Heart right ventricle (tissue), 16 donors: Measurements from ENCODE around the gene TEX101. TPM values are rescaled to one million over a fixed set of nuclear protein-coding genes. Genes with fewer than 3 reads are reported as not detected.

Experiments used
- ATAC-seq, 8 donors: fragments of 200-7000 bp; cut with Tn5 transposase; one replicate each; pipeline ENCODE4 v1.9.1; 2020; ENCODE audit warnings: mild to moderate bottlenecking in 8 of 8, moderate library complexity in 8 of 8, moderate number of reproducible peaks in 1 of 8
- DNase-seq, 2 donors: peaks; one replicate each; pipeline ENCODE4 v3.0.0-alpha.2; 2020
- H3K27ac ChIP-seq, 10 donors: fragments of 200-600 bp; sonication (generic) in 2 of 10; one replicate each; pipeline versions ENCODE4 v1.5.0 to v1.8.0; 2020 to 2022; ENCODE audit warnings: mild to moderate bottlenecking in 3 of 10
- H3K27me3 ChIP-seq, 7 donors: fragments of 200-600 bp; one replicate each; pipeline ENCODE4 v1.8.0; 2021 to 2022; ENCODE audit warnings: mild to moderate bottlenecking in 2 of 7
- H3K36me3 ChIP-seq, 9 donors: fragments of 200-600 bp; sonication (generic) in 1 of 9; one replicate each; pipeline versions ENCODE4 v1.5.0 to v1.8.0; 2020 to 2022; ENCODE audit warnings: mild to moderate bottlenecking in 2 of 9
- H3K4me1 ChIP-seq, 9 donors: fragments of 200-600 bp; sonication (generic) in 1 of 9; one replicate each; pipeline versions ENCODE4 v1.5.0 to v1.8.0; 2020 to 2022; ENCODE audit warnings: mild to moderate bottlenecking in 4 of 9
- H3K4me3 ChIP-seq, 10 donors: fragments of 200-600 bp; sonication (generic) in 2 of 10; one replicate each; pipeline versions ENCODE4 v1.5.0 to v1.8.0; 2020 to 2022; ENCODE audit warnings: mild to moderate bottlenecking in 7 of 10, moderate library complexity in 2 of 10
- H3K9me3 ChIP-seq, 11 donors: fragments of 200-600 bp in 10 of 11; sonication (generic) in 2 of 11; one replicate each; pipeline versions ENCODE4 v1.5.0 to v1.8.0; 2013 to 2022; ENCODE audit warnings: mild to moderate bottlenecking in 2 of 11, control low read depth in 1 of 11, moderate library complexity in 1 of 11
- CTCF ChIP-seq, 9 donors: fragments of 200-600 bp; sonication (generic) in 2 of 9; IDR thresholded peaks; one replicate each; pipeline versions ENCODE4 v1.5.0 to v1.8.0; 2021 to 2022; ENCODE audit warnings: antibody characterized with exemption in 9 of 9, mild to moderate bottlenecking in 5 of 9, moderate library complexity in 1 of 9
- WGBS, 2 donors: extraction: QIAGEN DNeasy Blood & Tissue Kit; methylation state at CpG; one replicate each; pipeline ENCODE4 v1.1.7; 2013; ENCODE audit warnings: inconsistent platforms in 1 of 2; 5-methylcytosine and 5-hydroxymethylcytosine counted together
- intact Hi-C, 10 donors: fragments of 100-400 bp; cut with DNase I; formaldehyde crosslinking; loops; one replicate each; pipeline versions ENCODE4 v1.11.1 to v1.14.2; 2022
- polyA plus RNA-seq, 2 donors: library from polyadenylated mRNA; stranded (reverse); fragments of 200-250 nt; gene quantifications; one replicate each; pipeline ENCODE4 v1.2.3, GENCODE V29; 2013
- total RNA-seq, 10 donors: library from RNA; stranded (reverse); fragmentation: NEBNext Ultra II Directional in 3 of 10; extraction: Animal tissue kit (Norgen Biotek cat#: 25700) in 3 of 10; gene quantifications; one replicate each; pipeline versions ENCODE4 v1.2.1 to v1.2.4, GENCODE V29; 2021 to 2023
- donor health status: Arrhythmogenic right ventricular cardiomyopathy.
- donor health status: ischemic (EF 13 %, LVEDD 7.1; RV severe dilation, severe dysfunction).
- donor health status: healthy with polysubstance abuse.
- donor health status: DM: no; HTN: yes; CAD: no.
- donor health status: DM: no; HTN: no; CAD: no.
- donor health status: ischemic (EF 25% LVEDD 6.9; RV normal size, moderate dysfunction).
- donor health status: ischemic (EF 25% LVEDD 5.7; RV mildly dilated, moderate dysfunction).
- donor health status: healthy.
- donor health status: DM: yes; HTN: yes; CAD: no.
- donor health status: Ischemic cardiomyopathy.
- donor health status: ischemic (EF 35%, LVEDD 5.7; RV mildly dilated, moderate dysfunction).
- donor health status: nonischemic (EF 11% LVEDD 7.7; RV severe dilation, severe dysfunction).
- donor health status: DM: yes; HTN: yes; CAD: no.
- donor health status: PGD.
- donor health status: ischemic (EF 29% LVEDD 5.4; RV normal size, mild dysfunction).
- donor health status: nonischemic (EF 23%, LVEDD 6.1; RV moderate dilation, normal function).

Gene TEX101
- total and polyA plus RNA-seq, 12 donors: not detected

GRCh38 chr19:43457809-43458208 is 43.1 kb downstream of the TEX101 start:
- Histone ChIP-seq H3K9me3 (peaks cover 0 to 2% (median 0%) of the 10 kb centered on the region in 11 donors), H3K36me3 (no peaks in the 10 kb centered on the region), H3K4me3 (no peak overlapping the region), H3K27ac (no peak overlapping the region), H3K4me1 (peaks cover 0 to 9% (median under 1%) of the 10 kb centered on the region in 9 donors), H3K27me3 (no peaks in the 10 kb centered on the region)
- DNase-seq (no peak), ATAC-seq (no peak)
- intact Hi-C loops: loop anchor here in 1 of 10 donors (10.0 kb wide), 1 partner anchor 197 kb away; no protein-coding TSS in a partner anchor
- WGBS, 2 donors: 82 to 84% methylated on average over 4 of the region's 4 CpGs
- TF ChIP-seq CTCF (IDR thresholded peaks at IDR 0.05): no peak

DNA sequence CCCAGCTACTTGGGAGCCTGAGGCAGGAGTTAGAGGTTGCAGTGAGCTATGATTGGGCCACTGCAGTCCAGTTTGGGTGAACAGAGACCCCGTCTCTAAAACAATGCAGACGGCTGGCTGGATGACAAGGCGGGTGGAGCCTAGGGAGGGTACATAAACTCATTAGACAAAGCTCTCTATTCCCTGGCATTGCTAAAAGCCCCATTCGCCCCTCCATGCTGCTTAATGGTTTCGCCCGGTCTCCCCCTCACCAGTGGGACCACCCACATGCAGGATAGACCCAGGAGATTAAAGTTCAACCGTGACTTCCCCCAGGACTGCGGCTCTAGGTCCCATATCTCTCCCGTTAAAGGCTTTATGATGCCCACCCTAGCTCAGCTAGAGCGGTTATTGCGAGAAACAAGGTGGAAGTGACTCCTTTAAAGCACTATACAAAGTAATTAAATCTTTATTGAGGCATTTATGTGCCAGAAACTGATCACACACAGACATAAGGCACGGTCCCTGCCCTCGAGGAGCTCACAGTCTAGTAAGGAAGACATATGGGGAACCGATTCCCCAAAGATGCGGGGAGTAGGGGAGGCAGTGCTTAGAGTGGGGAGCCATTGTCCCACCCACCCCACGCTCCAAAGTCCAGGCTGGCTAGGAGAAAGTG is 45.8 kb downstream of the TEX101 start:
- intact Hi-C loops: loop anchor here in 4 of 10 donors (5.0 kb wide), 2 partner anchors 42 to 62 kb away; partner anchors contain the start of gene PHLDB3 (in 4 of the 4)
- Histone ChIP-seq H3K27ac (no peak overlapping the region), H3K9me3 (no peaks in the 10 kb centered on the region), H3K4me1 (peaks cover 0 to 27% (median 13%) of the 10 kb centered on the region in 9 donors), H3K36me3 (no peaks in the 10 kb centered on the region), H3K4me3 (no peak overlapping the region), H3K27me3 (peaks cover 0 to 11% (median under 1%) of the 10 kb centered on the region in 7 donors)
- WGBS, 2 donors: 75 to 76% methylated on average over 16 of the region's 16 CpGs
- ATAC-seq (no peak), DNase-seq (no peak)
- TF ChIP-seq CTCF (IDR thresholded peaks at IDR 0.05): no peak

- no peak for TF ChIP-seq CTCF (IDR thresholded peaks at IDR 0.05)
- H3K36me3 ChIP-seq: no peaks in the 10 kb centered on the region
- peaks cover 0 to 26% (median 13%) of the 10 kb centered on the region in 9 donors for H3K4me1 ChIP-seq
- intact Hi-C loops: loop anchor here in 4 of 10 donors (5.0 kb wide), 2 partner anchors 41 to 61 kb away; partner anchors contain the start of gene PHLDB3 (in 4 of the 4)
- H3K27me3 ChIP-seq: peaks cover 0 to 13% (median 6%) of the 10 kb centered on the region in 7 donors
- WGBS, 2 donors: 92% methylated on average over 12 of the region's 12 CpGs
- H3K9me3 ChIP-seq: no peaks in the 10 kb centered on the region
- H3K4me3 ChIP-seq: no peak overlapping the region
- DNase-seq (no peak), ATAC-seq (no peak)
- H3K27ac ChIP-seq: no peak overlapping the region
These were observed 46.6 kb downstream of the TEX101 start for GRCh38 chr19:43461303-43461702.

GRCh38 chr19:43462383-43462782 is 47.7 kb downstream of the TEX101 start:
- H3K27me3 ChIP-seq: peaks cover 0 to 14% (median 6%) of the 10 kb centered on the region in 7 donors
- 90 to 91% methylated on average over 7 of the region's 7 CpGs for WGBS, 2 donors
- DNase-seq: no peak
- peaks cover 0 to 28% (median 13%) of the 10 kb centered on the region in 9 donors for H3K4me1 ChIP-seq
- TF ChIP-seq CTCF (IDR thresholded peaks at IDR 0.05): no peak
- H3K36me3 ChIP-seq: no peaks in the 10 kb centered on the region
- H3K27ac ChIP-seq: no peak overlapping the region
- H3K9me3 ChIP-seq: no peaks in the 10 kb centered on the region
- peak overlapping the region in 2 of 10 donors; percentile 63 to 76 for H3K4me3 ChIP-seq
- no peak for ATAC-seq
- intact Hi-C loops: loop anchor here in 4 of 10 donors (5.0 kb wide), 2 partner anchors 40 to 60 kb away; partner anchors contain the start of gene PHLDB3 (in 4 of the 4)
